ENCODE results near the gene TMEM242.

Gene TMEM242

GRCh38 chr6:157258878-157259277, 64.4 kb downstream of the TMEM242 start:
- H3K4me3 ChIP-seq, result no peak overlapping the region
- no peaks in the 10 kb centered on the region for H4K20me1 ChIP-seq
- no peaks in the 10 kb centered on the region for H3K27me3 ChIP-seq
- H3K9me3 ChIP-seq, result no peaks in the 10 kb centered on the region
- no peak overlapping the region for H3K27ac ChIP-seq
- H3K9ac ChIP-seq, result no peak overlapping the region
- H3K36me3 ChIP-seq, result no peaks in the 10 kb centered on the region
- TF ChIP-seq Cebpa-rat (IDR thresholded peaks at IDR 0.05), result no peak
- H3K4me1 ChIP-seq, result no peaks in the 10 kb centered on the region
- H3K4me2 ChIP-seq, result no peak overlapping the region

GRCh38 chr6:157255079-157255478, 68.2 kb downstream of the TMEM242 start:
- H3K4me2 ChIP-seq, result no peak overlapping the region
- H3K36me3 ChIP-seq, result no peaks in the 10 kb centered on the region
- no peak overlapping the region for H3K4me3 ChIP-seq
- no peak overlapping the region for H3K27ac ChIP-seq
- no peak overlapping the region for H3K9ac ChIP-seq
- H3K27me3 ChIP-seq, result no peaks in the 10 kb centered on the region
- H3K4me1 ChIP-seq, result no peaks in the 10 kb centered on the region
- no peak for TF ChIP-seq Cebpa-rat (IDR thresholded peaks at IDR 0.05)
- H3K9me3 ChIP-seq, result no peaks in the 10 kb centered on the region
- no peaks in the 10 kb centered on the region for H4K20me1 ChIP-seq

GRCh38 chr6:157254538-157254937, 68.8 kb downstream of the TMEM242 start:
- Histone ChIP-seq H3K27me3 (no peaks in the 10 kb centered on the region), H3K4me1 (no peaks in the 10 kb centered on the region), H3K27ac (no peak overlapping the region), H3K4me2 (no peak overlapping the region), H3K9ac (no peak overlapping the region), H3K9me3 (no peaks in the 10 kb centered on the region; the same call in 1 of the 2 replicates), H3K36me3 (no peaks in the 10 kb centered on the region), H3K4me3 (no peak overlapping the region), H4K20me1 (no peaks in the 10 kb centered on the region)
- no peak for TF ChIP-seq Cebpa-rat (IDR thresholded peaks at IDR 0.05)

- no peaks in the 10 kb centered on the region for H3K36me3 ChIP-seq
- H3K27me3 ChIP-seq, result no peaks in the 10 kb centered on the region
- H3K4me2 ChIP-seq, result no peak overlapping the region
- H4K20me1 ChIP-seq, result no peaks in the 10 kb centered on the region
- no peaks in the 10 kb centered on the region for H3K4me1 ChIP-seq
- H3K4me3 ChIP-seq, result no peak overlapping the region
- no peak overlapping the region for H3K9ac ChIP-seq
- TF ChIP-seq Cebpa-rat (IDR thresholded peaks at IDR 0.05), result no peak
- H3K27ac ChIP-seq, result no peak overlapping the region
- peaks cover 5% of the 10 kb centered on the region for H3K9me3 ChIP-seq
Measured at GRCh38 chr6:157253699-157254098, 69.6 kb downstream of the TMEM242 start.

- H4K20me1 ChIP-seq, result no peaks in the 10 kb centered on the region
- no peaks in the 10 kb centered on the region for H3K4me1 ChIP-seq
- H3K27me3 ChIP-seq, result no peaks in the 10 kb centered on the region
- H3K4me2 ChIP-seq, result no peak overlapping the region
- H3K36me3 ChIP-seq, result no peaks in the 10 kb centered on the region
- H3K27ac ChIP-seq, result no peak overlapping the region
- H3K9ac ChIP-seq, result no peak overlapping the region
- TF ChIP-seq Cebpa-rat (IDR thresholded peaks at IDR 0.05), result no peak
- H3K4me3 ChIP-seq, result no peak overlapping the region
- peaks cover 12% of the 10 kb centered on the region for H3K9me3 ChIP-seq
Measured at GRCh38 chr6:157253017-157253416, 70.3 kb downstream of the TMEM242 start.

GRCh38 chr6:157251586-157252247, 71.6 kb downstream of the TMEM242 start:
- Histone ChIP-seq H3K9ac (no peak overlapping the region), H3K4me3 (no peak overlapping the region), H3K4me1 (no peaks in the 10 kb centered on the region), H3K4me2 (no peak overlapping the region), H3K27me3 (no peaks in the 10 kb centered on the region), H4K20me1 (no peaks in the 10 kb centered on the region), H3K9me3 (peaks cover 17% of the 10 kb centered on the region), H3K27ac (no peak overlapping the region), H3K36me3 (no peaks in the 10 kb centered on the region)
- no peak for TF ChIP-seq Cebpa-rat (IDR thresholded peaks at IDR 0.05)

GRCh38 chr6:157249826-157250225, 73.5 kb downstream of the TMEM242 start:
- Histone ChIP-seq H3K4me1 (peaks cover 1% of the 10 kb centered on the region; the same call in 1 of the 2 replicates), H3K27ac (no peak overlapping the region), H3K4me2 (no peak overlapping the region), H3K9ac (no peak overlapping the region), H4K20me1 (no peaks in the 10 kb centered on the region), H3K9me3 (peaks cover 17% of the 10 kb centered on the region), H3K4me3 (no peak overlapping the region), H3K36me3 (no peaks in the 10 kb centered on the region), H3K27me3 (no peaks in the 10 kb centered on the region)
- no peak for TF ChIP-seq Cebpa-rat (IDR thresholded peaks at IDR 0.05)

- TF ChIP-seq Cebpa-rat (IDR thresholded peaks at IDR 0.05), result no peak
- H3K9me3 ChIP-seq, result peaks cover 17% of the 10 kb centered on the region
- no peak overlapping the region for H3K27ac ChIP-seq
- no peaks in the 10 kb centered on the region for H3K27me3 ChIP-seq
- no peak overlapping the region for H3K4me3 ChIP-seq
- H4K20me1 ChIP-seq, result no peaks in the 10 kb centered on the region
- peaks cover 9% of the 10 kb centered on the region; the same call in 1 of the 2 replicates for H3K4me1 ChIP-seq
- H3K9ac ChIP-seq, result no peak overlapping the region
- H3K4me2 ChIP-seq, result no peak overlapping the region
- no peaks in the 10 kb centered on the region for H3K36me3 ChIP-seq
Measured at GRCh38 chr6:157248264-157248663, 75.1 kb downstream of the TMEM242 start.

GRCh38 chr6:157246771-157247484, 76.4 kb downstream of the TMEM242 start:
- Histone ChIP-seq H4K20me1 (no peaks in the 10 kb centered on the region), H3K4me1 (peaks cover 9% of the 10 kb centered on the region; the same call in 1 of the 2 replicates), H3K9me3 (peaks cover 17% of the 10 kb centered on the region), H3K27me3 (no peaks in the 10 kb centered on the region), H3K27ac (no peak overlapping the region), H3K36me3 (no peaks in the 10 kb centered on the region), H3K9ac (no peak overlapping the region), H3K4me2 (no peak overlapping the region), H3K4me3 (no peak overlapping the region)
- TF ChIP-seq Cebpa-rat (IDR thresholded peaks at IDR 0.05), result no peak

- H3K36me3 ChIP-seq, result no peaks in the 10 kb centered on the region
- no peak overlapping the region for H3K4me3 ChIP-seq
- H3K27me3 ChIP-seq, result no peaks in the 10 kb centered on the region
- no peak overlapping the region for H3K4me2 ChIP-seq
- TF ChIP-seq Cebpa-rat (IDR thresholded peaks at IDR 0.05), result no peak
- peaks cover 9% of the 10 kb centered on the region; the same call in 1 of the 2 replicates for H3K4me1 ChIP-seq
- H4K20me1 ChIP-seq, result no peaks in the 10 kb centered on the region
- no peak overlapping the region for H3K27ac ChIP-seq
- H3K9ac ChIP-seq, result no peak overlapping the region
- peaks cover 17% of the 10 kb centered on the region for H3K9me3 ChIP-seq
Measured at GRCh38 chr6:157246048-157246630, 77.2 kb downstream of the TMEM242 start.

Data from BLaER1 (cell line).